ENCODE measurements around the gene UBE2H. TPM values are rescaled to one million over a fixed set of nuclear protein-coding genes. Genes with fewer than 3 reads are reported as not detected.

Gene UBE2H
- total RNA-seq, 1 donor from 2014 or later = 104 TPM

DNA sequence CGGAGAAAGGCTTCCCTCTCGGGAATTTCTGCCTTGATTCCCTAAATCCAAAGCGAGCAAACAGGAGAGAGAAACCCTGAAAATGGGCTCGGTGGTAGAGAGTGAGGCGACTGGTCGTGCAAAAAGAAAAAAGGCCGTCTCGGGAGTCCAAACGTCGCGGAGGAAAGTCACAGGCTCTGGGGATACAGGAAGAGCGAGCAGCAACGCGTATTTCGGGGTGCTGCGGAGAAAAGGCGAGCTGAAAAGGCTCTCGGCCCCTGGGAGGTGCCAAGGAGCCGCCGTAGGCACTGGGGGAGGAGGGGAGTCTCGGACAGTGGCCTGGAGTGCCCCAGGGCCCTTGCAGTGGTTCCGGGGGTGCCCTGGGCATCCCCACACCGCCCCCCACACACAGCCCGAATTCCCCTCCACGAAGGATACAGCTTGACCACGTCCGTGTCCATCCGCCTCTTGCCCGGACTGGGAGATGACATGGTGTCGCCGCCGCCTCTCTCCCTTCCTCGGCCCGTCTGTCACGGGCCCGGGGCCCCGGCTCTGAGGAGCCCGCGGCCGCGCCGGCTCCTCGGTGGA is 591 bp downstream of the UBE2H start:
- DNase-seq (ENCODE audit: low spot score in 2 of 2, unreplicated experiment in 2 of 2) = peak in 1 of 2 experiments; percentile 49
- H3K4me1 Mint-ChIP-seq = peaks cover 17% of the 10 kb centered on the region
- H3K4me3 Mint-ChIP-seq = no peak overlapping the region
- H3K27me3 Mint-ChIP-seq (ENCODE audit: low read depth) = no peaks in the 10 kb centered on the region
- H3K9me3 Mint-ChIP-seq = no peaks in the 10 kb centered on the region
- no peak overlapping the region for H3K27ac Mint-ChIP-seq
- no peaks in the 10 kb centered on the region for H3K36me3 Mint-ChIP-seq
- TF ChIP-seq, protein P1, sequence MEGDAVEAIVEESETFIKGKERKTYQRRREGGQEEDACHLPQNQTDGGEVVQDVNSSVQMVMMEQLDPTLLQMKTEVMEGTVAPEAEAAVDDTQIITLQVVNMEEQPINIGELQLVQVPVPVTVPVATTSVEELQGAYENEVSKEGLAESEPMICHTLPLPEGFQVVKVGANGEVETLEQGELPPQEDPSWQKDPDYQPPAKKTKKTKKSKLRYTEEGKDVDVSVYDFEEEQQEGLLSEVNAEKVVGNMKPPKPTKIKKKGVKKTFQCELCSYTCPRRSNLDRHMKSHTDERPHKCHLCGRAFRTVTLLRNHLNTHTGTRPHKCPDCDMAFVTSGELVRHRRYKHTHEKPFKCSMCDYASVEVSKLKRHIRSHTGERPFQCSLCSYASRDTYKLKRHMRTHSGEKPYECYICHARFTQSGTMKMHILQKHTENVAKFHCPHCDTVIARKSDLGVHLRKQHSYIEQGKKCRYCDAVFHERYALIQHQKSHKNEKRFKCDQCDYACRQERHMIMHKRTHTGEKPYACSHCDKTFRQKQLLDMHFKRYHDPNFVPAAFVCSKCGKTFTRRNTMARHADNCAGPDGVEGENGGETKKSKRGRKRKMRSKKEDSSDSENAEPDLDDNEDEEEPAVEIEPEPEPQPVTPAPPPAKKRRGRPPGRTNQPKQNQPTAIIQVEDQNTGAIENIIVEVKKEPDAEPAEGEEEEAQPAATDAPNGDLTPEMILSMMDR (IDR thresholded peaks at IDR 0.05; ENCODE audit: unreplicated experiment) = no peak

DNA sequence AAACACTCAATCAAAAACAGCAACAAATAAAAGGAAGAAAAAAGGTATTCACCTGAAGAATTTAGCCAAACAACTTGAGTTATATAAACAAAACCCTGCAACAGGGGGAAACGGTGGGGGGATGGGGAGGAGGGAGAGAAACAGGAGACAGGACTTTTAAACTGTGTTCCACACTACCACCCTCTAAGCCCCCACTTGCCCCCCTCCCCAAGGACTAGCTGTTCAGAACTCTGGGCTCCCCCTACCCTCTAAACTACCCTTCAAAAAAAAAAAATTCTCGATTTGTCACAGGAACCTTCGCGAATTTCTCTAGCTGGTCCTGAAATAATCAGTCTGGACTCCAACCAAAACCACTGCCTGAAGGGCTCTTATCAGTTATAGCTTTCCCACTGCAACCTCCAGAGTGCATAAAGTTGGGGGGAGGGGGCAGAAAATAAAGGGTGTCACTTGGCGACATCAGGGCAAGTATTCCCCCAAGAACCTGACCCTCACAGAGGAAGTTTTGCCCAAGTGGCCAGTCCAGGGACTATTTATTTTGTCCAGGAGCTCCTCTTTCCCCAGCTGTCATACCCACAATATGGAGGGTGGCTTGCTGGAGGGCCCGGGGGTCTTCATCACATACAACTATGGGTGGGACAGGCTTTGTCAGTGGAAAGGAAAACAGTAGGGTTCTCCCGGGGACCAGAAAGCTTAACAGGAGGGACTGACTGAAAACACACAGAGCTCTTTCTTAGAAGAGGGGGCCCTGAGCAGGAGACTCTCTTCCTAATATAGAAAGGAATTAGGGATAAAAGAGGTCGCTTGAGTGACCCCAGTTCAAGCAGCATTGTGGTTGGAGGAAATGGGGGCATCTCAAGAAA is 1.3 kb downstream of the UBE2H start:
- peaks cover 24% of the 10 kb centered on the region for H3K4me1 Mint-ChIP-seq
- no peaks in the 10 kb centered on the region for H3K9me3 Mint-ChIP-seq
- no peak overlapping the region for H3K4me3 Mint-ChIP-seq
- TF ChIP-seq, protein P1 (IDR thresholded peaks at IDR 0.05; ENCODE audit: unreplicated experiment) = no peak
- no peak overlapping the region for H3K27ac Mint-ChIP-seq
- no peaks in the 10 kb centered on the region for H3K27me3 Mint-ChIP-seq (ENCODE audit: low read depth)
- peaks cover 1% of the 10 kb centered on the region for H3K36me3 Mint-ChIP-seq
- no peak for DNase-seq (ENCODE audit: low spot score in 2 of 2, unreplicated experiment in 2 of 2)

DNA sequence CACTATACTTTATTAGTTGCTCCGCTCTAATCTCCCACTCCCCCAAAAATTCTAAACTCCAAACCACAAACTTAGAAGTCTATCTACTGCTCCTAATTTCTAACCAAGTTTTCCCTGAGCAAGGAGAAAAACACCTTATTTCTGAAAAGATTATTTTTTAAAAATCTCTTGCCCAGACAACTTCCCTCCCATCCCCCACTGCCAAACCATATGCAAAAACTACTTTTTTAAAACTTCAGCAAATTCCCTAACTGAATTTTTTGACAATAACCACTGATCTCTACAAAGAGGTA is 1.9 kb downstream of the UBE2H start:
- peaks cover 2% of the 10 kb centered on the region for H3K36me3 Mint-ChIP-seq
- TF ChIP-seq, protein P1 (IDR thresholded peaks at IDR 0.05; ENCODE audit: unreplicated experiment) = no peak
- H3K9me3 Mint-ChIP-seq = no peaks in the 10 kb centered on the region
- H3K4me1 Mint-ChIP-seq = peaks cover 24% of the 10 kb centered on the region
- no peaks in the 10 kb centered on the region for H3K27me3 Mint-ChIP-seq (ENCODE audit: low read depth)
- no peak overlapping the region for H3K27ac Mint-ChIP-seq
- no peak overlapping the region for H3K4me3 Mint-ChIP-seq
- DNase-seq (ENCODE audit: low spot score in 2 of 2, unreplicated experiment in 2 of 2) = no peak

DNA sequence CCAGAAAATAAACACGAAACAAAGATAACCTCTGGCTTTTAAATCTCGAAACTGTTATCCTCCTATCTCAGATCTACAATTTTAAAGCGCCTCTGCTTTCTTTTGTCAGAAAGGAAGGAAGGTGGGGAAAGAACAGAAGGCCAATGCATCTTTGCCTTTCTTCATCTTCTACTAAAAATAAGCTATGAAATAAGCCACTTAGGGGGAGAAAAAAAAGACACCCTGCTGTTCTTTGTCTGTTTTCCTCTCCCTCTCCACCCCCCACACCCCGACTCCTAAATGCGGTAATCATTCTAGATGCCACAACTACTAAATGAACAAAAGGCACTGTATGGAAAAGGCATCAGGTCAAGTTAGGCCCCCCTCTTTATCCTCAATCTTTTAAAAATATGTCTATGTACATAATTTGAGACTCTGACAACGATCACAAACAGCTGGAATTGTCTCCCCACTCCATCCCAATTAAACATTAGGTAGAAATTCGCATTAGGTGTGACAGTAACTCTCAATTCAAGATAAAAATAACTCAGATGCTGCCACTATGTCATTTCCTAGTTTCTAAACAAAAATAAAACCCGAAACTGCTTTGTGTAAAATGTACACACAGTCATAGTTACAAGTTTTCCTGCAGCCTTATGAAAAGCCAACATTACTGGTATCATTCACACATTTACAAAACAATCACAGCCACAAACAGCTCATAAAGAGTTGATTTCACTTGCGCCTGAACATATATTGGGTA is 2.4 kb downstream of the UBE2H start:
- H3K4me3 Mint-ChIP-seq = no peak overlapping the region
- H3K36me3 Mint-ChIP-seq = peaks cover 2% of the 10 kb centered on the region
- no peaks in the 10 kb centered on the region for H3K27me3 Mint-ChIP-seq (ENCODE audit: low read depth)
- TF ChIP-seq, protein P1 (IDR thresholded peaks at IDR 0.05; ENCODE audit: unreplicated experiment) = no peak
- H3K27ac Mint-ChIP-seq = no peak overlapping the region
- H3K9me3 Mint-ChIP-seq = peaks cover under 1% of the 10 kb centered on the region
- no peak for DNase-seq (ENCODE audit: low spot score in 2 of 2, unreplicated experiment in 2 of 2)
- H3K4me1 Mint-ChIP-seq = peaks cover 20% of the 10 kb centered on the region

DNA sequence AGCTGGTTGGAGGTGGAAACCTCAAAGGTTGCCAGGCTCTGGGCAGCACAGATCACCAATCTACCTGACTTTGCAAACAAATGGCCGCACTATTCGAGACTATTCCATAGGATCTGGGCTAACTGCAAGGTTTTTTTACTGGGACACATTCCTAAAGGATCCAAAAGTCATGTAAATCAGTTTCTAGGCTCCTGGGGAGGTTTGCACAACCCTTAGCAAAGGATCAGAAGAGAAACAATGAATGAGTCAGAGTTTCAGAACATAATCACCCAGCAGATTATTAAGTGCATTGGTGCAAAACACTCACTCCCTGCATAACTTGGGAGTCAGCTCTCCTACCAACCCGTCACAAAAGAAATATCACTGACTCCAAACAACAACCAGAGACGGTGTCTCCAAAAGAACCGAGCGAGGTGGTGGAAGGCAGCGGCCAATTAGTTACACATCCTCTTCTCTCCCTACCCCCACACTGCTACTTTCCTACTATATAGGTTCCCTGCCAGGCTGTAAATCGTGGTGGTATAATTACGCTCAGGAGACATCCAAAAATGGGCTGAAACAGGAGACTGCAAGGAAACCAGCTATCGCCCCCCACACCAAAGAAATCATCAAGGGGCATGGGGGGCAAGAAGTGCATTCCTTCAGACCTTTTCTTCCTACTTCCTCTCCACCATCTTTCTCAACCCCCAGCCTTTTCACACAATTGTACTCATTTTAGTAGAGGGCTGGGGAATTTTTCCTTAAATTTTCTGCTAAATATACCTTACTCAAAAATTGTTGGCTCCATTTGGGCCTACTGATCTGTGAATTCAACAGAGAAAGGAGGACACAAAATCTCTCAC is 3.2 kb downstream of the UBE2H start:
- Mint-ChIP-seq H3K9me3 (peaks cover 9% of the 10 kb centered on the region), H3K4me3 (no peak overlapping the region), H3K27ac (no peak overlapping the region), H3K4me1 (peaks cover 20% of the 10 kb centered on the region), H3K27me3 (ENCODE audit: low read depth) (no peaks in the 10 kb centered on the region), H3K36me3 (peaks cover 10% of the 10 kb centered on the region)
- TF ChIP-seq, protein P1 (IDR thresholded peaks at IDR 0.05; ENCODE audit: unreplicated experiment) = no peak
- DNase-seq (ENCODE audit: low spot score in 2 of 2, unreplicated experiment in 2 of 2) = peak in 1 of 2 experiments; percentile 43
